ENCODE measurements around the gene OSBPL1A. TPM values are rescaled to one million over a fixed set of nuclear protein-coding genes. Genes with fewer than 3 reads are reported as not detected.
"Not testable (repeated sequence)": the region's sequence is repeated elsewhere in the genome, so short reads cannot be mapped to it uniquely, and the experiment has no call there.

OSBPL1A gene
- total RNA-seq, 1 experiment from 2014 or later: 53.1 TPM

- DNase-seq (ENCODE audit: low spot score) (no peak), ATAC-seq (no peak)
- Mint-ChIP-seq H3K36me3 (peaks cover 34% of the 10 kb centered on the region), H3K4me1 (peaks cover 9% of the 10 kb centered on the region), H3K9me3 (no peaks in the 10 kb centered on the region), H3K4me3 (no peak overlapping the region), H3K27ac (no peak overlapping the region), H3K27me3 (ENCODE audit: low read depth) (no peaks in the 10 kb centered on the region)
- ChIA-PET POLR2A (interaction anchor here (1.2 kb wide), 1 partner anchor 19 kb away, joined by 4 read pairs; the partner anchor contains the start of gene CABYR), CTCF (interaction anchor here (1.9 kb wide), 1 partner anchor 19 kb away, joined by 7 read pairs; no protein-coding TSS in a partner anchor)
- TF ChIP-seq CTCF (IDR thresholded peaks at IDR 0.05) (no peak), RELA (CRISPR knock-in tag; IDR thresholded peaks at IDR 0.05; ENCODE audit: borderline replicate concordance) (no peak), OVOL2 (CRISPR knock-in tag; IDR thresholded peaks at IDR 0.05; ENCODE audit: borderline replicate concordance) (no peak), ZBTB21 (CRISPR knock-in tag; IDR thresholded peaks at IDR 0.05; ENCODE audit: borderline replicate concordance) (no peak), ATF1 (CRISPR knock-in tag; IDR thresholded peaks at IDR 0.05) (no peak), ZNF121 (CRISPR knock-in tag; IDR thresholded peaks at IDR 0.05) (no peak), NR3C1 (CRISPR knock-in tag; conservative IDR thresholded peaks at IDR 0.05; ENCODE audit: low read depth) (no peak), HMGXB4 (CRISPR knock-in tag; IDR thresholded peaks at IDR 0.05) (no peak), ZMAT4 (CRISPR knock-in tag; IDR thresholded peaks at IDR 0.05) (no peak)
Observed at GRCh38 chr18:24157855-24158254, 239.8 kb downstream of the OSBPL1A start.

- no peak for ATAC-seq
- H3K27ac Mint-ChIP-seq: no peak overlapping the region; the same call in 1 of the 2 replicates
- POLR2A ChIA-PET: no interaction called here
Observed at GRCh38 chr18:24153397-24153796, 244.2 kb downstream of the OSBPL1A start.

GRCh38 chr18:24149591-24149990 lies 248.0 kb downstream of the OSBPL1A start:
- H3K27me3 Mint-ChIP-seq (ENCODE audit: low read depth); ATAC-seq; DNase-seq (ENCODE audit: low spot score); H3K27ac Mint-ChIP-seq; H3K4me3 Mint-ChIP-seq; H3K4me1 Mint-ChIP-seq; POLR2A ChIA-PET: not testable (repeated sequence)
- Mint-ChIP-seq H3K36me3 (peaks cover 40% of the 10 kb centered on the region), H3K9me3 (peaks cover 11% of the 10 kb centered on the region)
- CTCF ChIA-PET: interaction anchor here (1.0 to 2.0 kb wide), 2 partner anchors 11 to 27 kb away, joined by 3 to 8 read pairs; partner anchors contain the start of gene CABYR

More at GRCh38 chr18:24153397-24153796, 244.2 kb downstream of the OSBPL1A start:
- peaks cover 11% of the 10 kb centered on the region for H3K9me3 Mint-ChIP-seq
- H3K27me3 Mint-ChIP-seq (ENCODE audit: low read depth): no peaks in the 10 kb centered on the region
- H3K36me3 Mint-ChIP-seq: peaks cover 37% of the 10 kb centered on the region
- H3K4me1 Mint-ChIP-seq: peaks cover 9% of the 10 kb centered on the region
- DNase-seq (ENCODE audit: low spot score): no peak
- CTCF ChIA-PET: interaction anchor here (4.1 kb wide), 1 partner anchor 23 kb away, joined by 18 read pairs; no protein-coding TSS in a partner anchor
- no peak overlapping the region for H3K4me3 Mint-ChIP-seq
- TF ChIP-seq FOXK1 (CRISPR knock-in tag; IDR thresholded peaks at IDR 0.05) (no peak), GTF2I (CRISPR knock-in tag; conservative IDR thresholded peaks at IDR 0.05) (no peak), NFATC4 (CRISPR knock-in tag; IDR thresholded peaks at IDR 0.05) (no peak), ZNF532 (CRISPR knock-in tag; IDR thresholded peaks at IDR 0.05; ENCODE audit: borderline replicate concordance) (no peak), EMX1 (CRISPR knock-in tag; IDR thresholded peaks at IDR 0.05) (no peak), FOXP1 (CRISPR knock-in tag; IDR thresholded peaks at IDR 0.05; ENCODE audit: borderline replicate concordance) (no peak)

Data from WTC11 (cell line).